ENCODE measurements around the gene LPCAT2. TPM values are rescaled to one million over a fixed set of nuclear protein-coding genes. Genes with fewer than 3 reads are reported as not detected.

Gene LPCAT2
- total and polyA plus RNA-seq, 2 of the 8 experiments (the other 6 are each of a cell fraction or from before 2014, with no cell fraction given) = 2.2 to 10.6 TPM

DNA sequence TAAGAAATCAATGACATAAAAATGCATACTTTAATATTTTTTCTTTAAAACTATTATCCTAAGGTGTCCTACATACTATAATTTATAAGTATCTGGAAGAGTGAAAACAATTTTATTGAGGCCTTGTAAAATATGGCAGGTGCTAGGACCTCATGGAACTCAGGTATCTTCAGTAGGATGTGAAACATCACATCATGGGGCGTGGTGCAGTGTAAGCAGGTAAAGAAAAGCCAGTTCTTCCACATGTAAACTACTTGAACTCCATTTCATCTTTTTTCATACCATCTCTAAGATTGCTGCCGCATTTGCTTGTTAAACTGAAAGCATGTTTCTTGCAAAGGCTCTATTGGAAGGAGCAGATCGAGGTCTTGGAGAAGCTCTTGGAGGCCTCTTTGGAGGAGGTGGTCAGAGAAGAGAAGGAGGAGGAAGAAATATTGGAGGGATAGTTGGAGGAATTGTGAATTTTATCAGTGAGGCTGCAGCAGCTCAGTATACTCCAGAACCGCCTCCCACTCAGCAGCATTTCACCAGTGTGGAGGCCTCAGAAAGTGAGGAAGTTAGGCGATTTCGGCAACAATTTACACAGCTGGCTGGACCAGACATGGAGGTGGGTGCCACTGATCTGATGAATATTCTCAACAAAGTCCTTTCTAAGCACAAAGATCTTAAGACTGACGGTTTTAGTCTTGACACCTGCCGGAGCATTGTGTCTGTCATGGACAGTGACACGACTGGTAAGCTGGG is 57.7 kb downstream of the LPCAT2 start, which contains the start of gene CAPNS2:
Gene CAPNS2 (plus strand): TSS at position 253 of the 744 bp plus-strand sequence. CDS start 73 bp downstream, at position 326.
- Histone ChIP-seq H3K9me3 (ENCODE audit: insufficient read depth in 2 of 2, low read depth in 1 of 2, low read length in 1 of 2) (no peaks in the 10 kb centered on the region), H3K36me3 (ENCODE audit: control insufficient read depth in 2 of 4, insufficient read depth in 4 of 4, low read length in 3 of 4) (no peaks in the 10 kb centered on the region), H4K91ac (replicated peaks; ENCODE audit: insufficient read length, low read length) (no peak within 1 kb of the TSS), H3K4me3 (ENCODE audit: extremely low read depth in 1 of 4, insufficient read depth in 2 of 4, low read depth in 3 of 4, low read length in 4 of 4) (no peak within 1 kb of the TSS), H2BK15ac (ENCODE audit: low read length) (no peak within 1 kb of the TSS), H3K4me2 (ENCODE audit: insufficient read depth in 1 of 2, low read depth in 2 of 2, low read length in 2 of 2) (no peak within 1 kb of the TSS), H3K23ac (ENCODE audit: insufficient read length) (no peak within 1 kb of the TSS), H3K14ac (ENCODE audit: insufficient read length) (no peak within 1 kb of the TSS), H3K56ac (replicated peaks; ENCODE audit: insufficient read length, low read depth, low read length) (no peak within 1 kb of the TSS), H3K4ac (replicated peaks; ENCODE audit: insufficient read length, low read depth, low read length) (no peak within 1 kb of the TSS), H4K8ac (ENCODE audit: extremely low read depth, insufficient read depth, low read length) (no peak within 1 kb of the TSS), H2BK12ac (ENCODE audit: low read depth, low read length) (no peak within 1 kb of the TSS), H4K20me1 (replicated peaks in 1 of 2; ENCODE audit: control insufficient read depth in 1 of 2, insufficient read depth in 2 of 2, low read length in 2 of 2) (no peaks in the 10 kb centered on the region), H3K27ac (ENCODE audit: low read depth, low read length) (no peak within 1 kb of the TSS), H3K27me3 (replicated peaks in 1 of 4; ENCODE audit: control insufficient read depth in 3 of 4, extremely low read depth in 1 of 4, insufficient read depth in 3 of 4, low read length in 3 of 4) (no peaks in the 10 kb centered on the region), H2AK5ac (ENCODE audit: low read depth, low read length) (no peak within 1 kb of the TSS), H2BK20ac (ENCODE audit: low read length) (no peak within 1 kb of the TSS), H3K9ac (replicated peaks in 1 of 4; ENCODE audit: extremely low read depth in 1 of 4, low read depth in 3 of 4, low read length in 3 of 4) (no peak within 1 kb of the TSS), H3K4me1 (replicated peaks in 1 of 4; ENCODE audit: control insufficient read depth in 3 of 4, insufficient read depth in 4 of 4, low read length in 3 of 4) (no peaks in the 10 kb centered on the region), H2BK120ac (replicated peaks; ENCODE audit: low read depth, low read length) (no peak within 1 kb of the TSS), H3K79me2 (ENCODE audit: control insufficient read depth in 1 of 2, insufficient read depth in 2 of 2, low read length in 2 of 2) (no peaks in the 10 kb centered on the region), H4K5ac (ENCODE audit: insufficient read length, low read depth, low read length) (no peak within 1 kb of the TSS), H3K79me1 (ENCODE audit: low read depth, low read length) (no peaks in the 10 kb centered on the region), H3K18ac (ENCODE audit: extremely low read depth, low read length) (no peak within 1 kb of the TSS), H2AFZ (ENCODE audit: low read length) (no peak within 1 kb of the TSS), H2BK5ac (ENCODE audit: low read depth, low read length) (no peak within 1 kb of the TSS), H3K23me2 (ENCODE audit: low read depth, low read length) (no peaks in the 10 kb centered on the region)
- WGBS, 2 experiments (ENCODE audit: extremely low coverage in 1 of 2, insufficient coverage in 1 of 2, insufficient read length in 1 of 2, insufficient replicate concordance in 2 of 2, low coverage in 1 of 2, low lambda C conversion rate in 2 of 2, missing lambda C conversion rate in 1 of 2) = 92% methylated on average over 9 of the region's 9 CpGs; no CpG with 5 or more reads in 1 of the 2 experiments
- TF ChIP-seq CHD1 (IDR thresholded peaks at IDR 0.05; ENCODE audit: low read depth, low read length) (no peak), KDM1A (IDR thresholded peaks at IDR 0.05; ENCODE audit: borderline replicate concordance, low read length) (no peak), YY1 (IDR thresholded peaks at IDR 0.05; ENCODE audit: low read depth, low read length) (no peak), CBX8 (IDR thresholded peaks at IDR 0.05; ENCODE audit: borderline replicate concordance, low read depth, low read length) (no peak), RFX5 (IDR thresholded peaks at IDR 0.05; ENCODE audit: borderline replicate concordance, low read depth, low read length) (no peak), JUN (IDR thresholded peaks at IDR 0.05; ENCODE audit: low read depth, low read length) (no peak), KDM5A (IDR thresholded peaks at IDR 0.05; ENCODE audit: low read length) (no peak)
- TF ChIP-seq, protein P1, sequence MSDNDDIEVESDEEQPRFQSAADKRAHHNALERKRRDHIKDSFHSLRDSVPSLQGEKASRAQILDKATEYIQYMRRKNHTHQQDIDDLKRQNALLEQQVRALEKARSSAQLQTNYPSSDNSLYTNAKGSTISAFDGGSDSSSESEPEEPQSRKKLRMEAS (IDR thresholded peaks at IDR 0.05) = no peak
- TF ChIP-seq, protein P2, sequence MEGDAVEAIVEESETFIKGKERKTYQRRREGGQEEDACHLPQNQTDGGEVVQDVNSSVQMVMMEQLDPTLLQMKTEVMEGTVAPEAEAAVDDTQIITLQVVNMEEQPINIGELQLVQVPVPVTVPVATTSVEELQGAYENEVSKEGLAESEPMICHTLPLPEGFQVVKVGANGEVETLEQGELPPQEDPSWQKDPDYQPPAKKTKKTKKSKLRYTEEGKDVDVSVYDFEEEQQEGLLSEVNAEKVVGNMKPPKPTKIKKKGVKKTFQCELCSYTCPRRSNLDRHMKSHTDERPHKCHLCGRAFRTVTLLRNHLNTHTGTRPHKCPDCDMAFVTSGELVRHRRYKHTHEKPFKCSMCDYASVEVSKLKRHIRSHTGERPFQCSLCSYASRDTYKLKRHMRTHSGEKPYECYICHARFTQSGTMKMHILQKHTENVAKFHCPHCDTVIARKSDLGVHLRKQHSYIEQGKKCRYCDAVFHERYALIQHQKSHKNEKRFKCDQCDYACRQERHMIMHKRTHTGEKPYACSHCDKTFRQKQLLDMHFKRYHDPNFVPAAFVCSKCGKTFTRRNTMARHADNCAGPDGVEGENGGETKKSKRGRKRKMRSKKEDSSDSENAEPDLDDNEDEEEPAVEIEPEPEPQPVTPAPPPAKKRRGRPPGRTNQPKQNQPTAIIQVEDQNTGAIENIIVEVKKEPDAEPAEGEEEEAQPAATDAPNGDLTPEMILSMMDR (IDR thresholded peaks at IDR 0.05; ENCODE audit: control extremely low read depth in 1 of 3, insufficient read depth in 1 of 3, low read depth in 1 of 3, low read length in 3 of 3) = no peak
- CTCF ChIA-PET (ENCODE audit: partially characterized antibody) = interaction anchor here (1.5 kb wide), 1 partner anchor 102 kb away, joined by 5 read pairs; no protein-coding TSS in a partner anchor
- FAIRE-seq = no peak
- POLR2A ChIA-PET (ENCODE audit: partially characterized antibody) = no interaction called here
- DNase-seq (ENCODE audit: low read depth in 1 of 2, low spot score in 2 of 2) = no peak
